GM21367 (cell line): ENCODE measurements around the gene MDP1.

Experiments used
- ATAC-seq: cut with Tn5 transposase; IDR thresholded peaks from one replicate; pipeline ENCODE4 v1.9.1; 2021; ENCODE audit not compliant: unreplicated experiment

The MDP1 gene

GRCh38 chr14:24215495-24216344 lies at the start of gene MDP1:
Gene MDP1, minus strand, starts transcription at chr14:24216066. Its CDS starts 111 bp downstream, at chr14:24215955.
- peak; percentile 56 for ATAC-seq

DNA sequence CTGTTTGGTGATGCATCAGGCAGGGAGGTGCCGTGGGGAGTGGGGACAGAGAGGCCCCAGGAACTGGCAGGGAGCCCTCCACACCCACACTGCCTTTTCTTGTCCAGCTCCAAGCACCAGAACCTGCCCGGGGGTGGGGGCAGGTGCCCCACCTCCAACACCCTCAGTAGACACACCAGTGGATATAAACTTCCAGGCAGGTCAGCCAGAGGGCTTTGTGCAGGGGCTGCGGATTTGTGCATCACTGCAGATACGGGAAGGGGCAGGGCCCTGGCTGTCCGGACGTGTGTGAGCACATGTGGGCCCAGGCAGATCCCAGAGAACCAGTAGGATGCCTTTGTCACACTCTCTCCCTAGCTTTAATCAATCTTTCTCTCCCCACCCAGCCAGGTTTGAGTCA lies 48.4 kb upstream of the MDP1 start:
- ATAC-seq: no peak

- ATAC-seq: no peak
Measured at GRCh38 chr14:24263848-24264247, 48.0 kb upstream of the MDP1 start.

GRCh38 chr14:24262821-24263733 lies 47.2 kb upstream of the MDP1 start, which contains the start of gene TGM1:
Gene TGM1, minus strand, starts transcription at chr14:24263177. Its CDS starts 825 bp downstream, at chr14:24262352.
- no peak for ATAC-seq

DNA sequence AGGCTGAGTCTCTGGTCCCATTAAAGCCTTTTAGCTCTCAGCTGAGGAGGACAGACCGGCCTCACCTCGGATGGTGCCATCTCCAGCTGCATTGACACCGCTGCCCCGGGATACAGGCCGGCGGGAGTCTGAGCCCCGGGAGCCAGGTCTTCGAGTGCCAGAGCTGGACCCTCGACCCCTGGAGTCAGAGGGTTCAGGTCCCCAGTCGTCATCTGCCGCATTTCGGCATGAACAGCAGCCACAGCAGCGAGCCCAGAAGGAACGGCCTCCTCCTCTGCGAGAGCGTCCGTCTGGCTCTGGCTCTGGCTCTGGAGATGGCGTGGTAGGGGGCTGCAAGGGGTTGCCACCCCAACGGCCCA lies 46.1 kb upstream of the MDP1 start:
- no peak for ATAC-seq

GRCh38 chr14:24261256-24261968 lies 45.5 kb upstream of the MDP1 start:
- ATAC-seq: no peak

DNA sequence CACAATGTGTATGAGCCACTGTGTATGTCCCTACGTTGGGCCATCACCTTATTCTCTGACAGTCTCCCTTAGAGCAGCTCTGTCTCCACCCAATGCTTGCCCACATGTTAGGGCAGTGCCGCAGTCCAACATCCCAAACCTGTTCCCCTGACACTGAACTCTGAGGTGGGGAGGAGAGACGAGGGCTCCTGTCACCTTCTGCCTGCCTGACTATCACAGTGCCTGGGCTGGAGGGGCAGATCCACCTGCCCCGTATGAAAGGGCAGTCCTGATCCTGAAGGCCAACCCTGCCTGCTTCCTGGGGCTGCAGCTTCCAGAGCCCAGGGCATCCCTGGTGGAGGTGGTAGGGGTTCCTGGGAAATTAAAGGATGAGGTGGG lies 44.9 kb upstream of the MDP1 start:
- ATAC-seq: no peak

GRCh38 chr14:24260026-24260779 lies 44.3 kb upstream of the MDP1 start:
- ATAC-seq: no peak

GRCh38 chr14:24259282-24260025 lies 43.6 kb upstream of the MDP1 start:
- ATAC-seq: no peak

DNA sequence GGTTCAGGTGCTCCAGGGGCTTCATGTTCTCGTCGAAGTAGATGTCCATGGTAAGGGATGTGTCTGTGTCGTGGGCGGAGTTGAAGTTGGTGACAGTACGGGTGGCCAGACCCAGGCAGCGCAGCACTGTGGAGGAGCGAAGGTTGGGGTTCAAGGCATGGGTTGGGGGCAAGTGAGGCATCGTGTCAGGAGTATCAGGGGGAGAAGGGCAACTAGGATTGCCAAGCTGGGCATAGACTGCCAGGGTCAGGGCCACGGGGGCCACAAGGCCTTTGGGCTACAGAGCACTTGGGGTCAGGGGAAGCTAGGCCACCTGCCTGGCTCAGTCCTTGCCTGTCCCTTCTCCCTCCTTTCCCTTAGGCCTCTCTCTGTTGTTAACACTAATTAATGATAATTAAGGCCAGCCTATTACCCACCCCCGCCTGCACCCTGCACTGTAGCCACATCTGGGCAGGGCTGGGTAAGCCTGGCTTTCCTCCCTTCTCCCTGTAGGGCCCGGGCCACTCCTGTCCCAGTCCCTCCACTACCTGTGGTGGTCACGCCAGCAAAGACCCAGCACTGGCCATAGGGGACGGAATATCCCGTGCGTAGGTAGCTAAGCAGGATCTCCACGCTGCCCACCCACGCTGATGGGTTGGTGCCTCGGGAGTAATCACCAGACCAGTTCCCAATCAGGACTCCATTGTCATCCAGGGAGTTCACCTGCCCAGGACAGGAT lies 42.8 kb upstream of the MDP1 start:
- ATAC-seq: no peak

GRCh38 chr14:24258119-24258518 lies 42.3 kb upstream of the MDP1 start:
- no peak for ATAC-seq

DNA sequence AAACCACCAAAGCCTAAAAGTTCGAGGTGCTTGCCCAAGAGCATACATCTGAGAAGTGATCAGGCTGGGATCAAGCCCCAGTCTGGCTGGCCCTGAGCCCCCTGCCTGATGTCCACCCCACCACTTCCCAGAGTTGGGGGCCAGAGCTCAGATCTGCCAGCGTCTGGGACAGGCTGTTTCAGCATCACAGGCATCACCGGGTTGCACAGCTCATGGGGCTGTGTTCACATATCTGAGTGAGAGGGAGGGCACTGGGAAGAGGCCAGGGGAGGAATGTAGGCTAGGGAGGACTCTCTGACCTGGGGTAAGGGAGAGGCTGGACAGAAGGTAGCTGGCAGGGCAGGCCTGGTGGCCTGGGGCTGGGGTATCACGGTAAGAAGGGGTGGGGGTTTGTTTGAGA lies 41.1 kb upstream of the MDP1 start:
- ATAC-seq: no peak

- ATAC-seq: no peak
Measured at GRCh38 chr14:24255931-24256711, 40.3 kb upstream of the MDP1 start.

DNA sequence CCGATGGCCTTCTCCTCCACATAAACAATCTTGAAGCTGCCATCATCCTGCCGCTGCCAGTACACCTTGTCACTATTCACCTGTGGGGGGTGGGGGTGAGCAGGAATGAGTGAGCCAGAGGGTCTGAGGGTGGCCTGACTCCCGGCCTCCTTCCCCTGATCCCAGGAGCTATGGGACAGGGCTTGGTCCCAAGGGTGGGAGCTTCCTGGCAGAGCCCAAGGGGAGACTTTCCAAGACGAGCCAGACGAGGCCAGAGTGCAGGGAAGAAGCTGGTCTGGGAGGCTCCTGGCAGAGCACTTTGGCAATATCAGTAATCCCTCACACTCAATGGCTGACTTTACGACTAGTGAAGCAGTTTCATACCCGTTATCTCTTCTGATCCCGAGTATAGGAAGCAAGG lies 39.6 kb upstream of the MDP1 start:
- ATAC-seq: no peak

- ATAC-seq: no peak
Measured at GRCh38 chr14:24254630-24255392, 38.9 kb upstream of the MDP1 start.

DNA sequence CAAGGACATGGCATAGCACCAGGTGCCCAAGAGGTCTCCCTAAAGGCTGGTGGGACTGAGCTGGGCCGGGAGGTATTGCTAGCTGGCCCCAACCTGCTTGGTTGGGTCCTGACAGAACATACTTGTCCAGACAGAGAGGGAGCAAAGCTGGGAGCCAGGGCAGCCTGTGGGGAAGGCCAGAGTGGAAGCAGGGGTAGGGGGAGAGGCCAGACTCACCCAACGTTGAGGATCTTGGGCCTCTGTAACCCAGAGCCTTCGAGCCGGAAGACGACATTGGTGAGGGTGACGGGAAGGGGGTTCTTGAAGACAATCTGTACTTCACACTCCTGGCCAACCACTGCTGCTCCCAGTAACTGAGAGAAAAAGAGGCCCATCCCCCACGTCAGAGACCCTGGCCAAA lies 38.1 kb upstream of the MDP1 start:
- no peak for ATAC-seq

GRCh38 chr14:24252289-24253124 lies 36.6 kb upstream of the MDP1 start:
- no peak for ATAC-seq
